GM12801 (cell line): ENCODE results near the gene C15orf62.

Experiments used
- CTCF ChIP-seq: IDR thresholded peaks from one replicate; pipeline ENCODE4 v1.5.1; 2011; ENCODE audit warnings: control low read depth; ENCODE audit not compliant: insufficient read length; ENCODE audit errors: extremely low read depth

C15orf62 gene

GRCh38 chr15:40766906-40767837, 2.6 kb upstream of the C15orf62 start:
- no peak for TF ChIP-seq CTCF

GRCh38 chr15:40767838-40768500, 1.8 kb upstream of the C15orf62 start:
- no peak for TF ChIP-seq CTCF

- no peak for TF ChIP-seq CTCF
Measured at GRCh38 chr15:40768521-40769273, 1.1 kb upstream of the C15orf62 start.

- no peak for TF ChIP-seq CTCF
Measured at GRCh38 chr15:40770147-40770721, 454 bp downstream of the C15orf62 start.

GRCh38 chr15:40771242-40771641, 1.5 kb downstream of the C15orf62 start:
- no peak for TF ChIP-seq CTCF

GRCh38 chr15:40772014-40772413, 2.2 kb downstream of the C15orf62 start:
- TF ChIP-seq CTCF: no peak

GRCh38 chr15:40773496-40773895, 3.7 kb downstream of the C15orf62 start:
- no peak for TF ChIP-seq CTCF
